Nasal cavity respiratory epithelium epithelial cell of viscerocranial mucosa (primary cell): Measurements from ENCODE around the gene LONRF3. TPM values are rescaled to one million over a fixed set of nuclear protein-coding genes. Genes with fewer than 3 reads are reported as not detected.

ENCODE experiments used
- total RNA-seq: library from RNA; depleted of rRNA; stranded (reverse); fragments of >200 nt; gene quantifications from 2 replicates; pipeline ENCODE4 v1.2.3, GENCODE V29; 2014

LONRF3 gene
- 0.34 and 1.7 TPM in 2 replicates for total RNA-seq

DNA sequence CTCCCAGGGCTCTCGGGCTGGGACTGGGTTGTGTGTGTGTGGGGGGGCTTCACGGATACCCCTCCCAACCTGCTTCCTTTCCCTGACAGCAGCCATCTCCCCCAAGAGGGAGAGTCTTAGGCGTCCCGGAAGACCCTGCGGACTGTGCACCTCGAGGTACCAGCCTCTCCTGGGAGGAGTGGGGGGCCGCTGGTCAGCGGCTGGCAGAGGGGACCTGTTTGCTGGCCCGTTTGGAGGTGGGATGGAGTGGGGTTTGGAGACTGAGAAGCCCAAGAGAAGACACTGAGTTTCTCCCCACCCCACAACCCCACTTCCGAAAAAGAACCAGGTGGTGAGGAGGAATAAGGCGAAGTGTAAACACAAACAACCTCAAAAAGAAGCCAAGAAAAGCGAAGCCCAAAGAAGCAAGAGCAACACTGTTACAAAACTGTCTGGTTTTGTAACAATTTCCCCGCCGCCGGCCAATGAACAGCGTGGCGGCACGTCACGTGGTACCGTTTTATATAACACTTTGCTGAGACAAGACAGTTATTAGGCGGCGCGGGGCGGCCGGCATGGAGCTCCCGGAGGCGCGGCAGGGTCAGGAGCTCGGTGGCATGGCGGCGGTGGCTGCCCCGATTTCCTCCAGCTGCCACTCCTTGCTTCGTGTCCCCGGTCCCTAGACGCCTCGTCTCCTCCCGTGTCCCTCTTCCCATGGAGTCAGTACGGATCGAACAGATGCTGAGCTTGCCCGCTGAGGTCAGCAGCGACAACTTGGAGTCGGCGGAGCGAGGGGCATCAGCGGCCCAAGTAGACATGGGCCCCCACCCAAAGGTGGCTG lies at the start of gene LONRF3:
LONRF3 (plus strand) TSS at position 531 of the 820 bp plus-strand sequence; CDS start at position 694, 163 bp downstream.

Other genes with a start within 250 kb of the LONRF3 start
- gene IL13RA1, start 247.0 kb upstream of the LONRF3 start, total RNA-seq: 42.4 and 53.7 TPM in 2 replicates
- not detected in 2 replicates for gene ZCCHC12, start 150.8 kb upstream of the LONRF3 start, total RNA-seq
- gene CT47C1, start 98.4 kb downstream of the LONRF3 start, total RNA-seq: not detected in 2 replicates
- not detected in 2 replicates for gene KIAA1210, start 153.2 kb downstream of the LONRF3 start, total RNA-seq